ENCODE results near the gene LSAMP. TPM values are rescaled to one million over a fixed set of nuclear protein-coding genes. Genes with fewer than 3 reads are reported as not detected.
A peak's percentile ranks its signal among the peaks of the same experiment; 100 is the strongest.

Gene LSAMP
- total and polyA plus RNA-seq, 2 of the 4 experiments (the other 2 are of a cell fraction) = 7.9 to 8.0 TPM

GRCh38 chr3:116399701-116400226 lies 45.5 kb downstream of the LSAMP start:
- WGBS, 2 experiments (ENCODE audit: extremely low coverage in 2 of 2, insufficient read length in 1 of 2) = no CpG with 5 or more reads among the region's 2 CpGs
- peaks cover 5% of the 10 kb centered on the region; the same call in 1 of the 2 replicates for H3K4me1 ChIP-seq (ENCODE audit: control insufficient read depth, insufficient read depth, low read length)
- no TSS peak for BruUV-seq (replicated peaks)
- POLR2A ChIA-PET (ENCODE audit: unreplicated experiment) = no interaction called here
- H4K91ac ChIP-seq (ENCODE audit: insufficient read depth, low read depth, low read length) = no peak overlapping the region
- H4K20me1 ChIP-seq (ENCODE audit: insufficient read depth, low read length) = no peaks in the 10 kb centered on the region
- intact Hi-C loops (cut with micrococcal nuclease) (no loop called here), in situ Hi-C loops (cut with MboI; ENCODE audit: low sequenced_read_pairs) (no loop called here), dilution Hi-C loops (cut with HindIII; ENCODE audit: low sequenced_read_pairs, unreplicated experiment) (no loop called here)
- no peaks in the 10 kb centered on the region for H3K36me3 ChIP-seq (ENCODE audit: control insufficient read depth, insufficient read depth, low read length)
- peak; percentile 95 for ATAC-seq (ENCODE audit: low read depth)
- no peak for TF ChIP-seq CHD1 (IDR thresholded peaks at IDR 0.05; ENCODE audit: low read depth, low read length)
- TF ChIP-seq SMC3 (IDR thresholded peaks at IDR 0.05; ENCODE audit: low read depth, low read length) = no peak
- no peak; the same call in 1 of the 2 replicates for TF ChIP-seq FOS (IDR thresholded peaks at IDR 0.05; ENCODE audit: low read depth, low read length)
- TF ChIP-seq MXI1 (IDR thresholded peaks at IDR 0.05; ENCODE audit: borderline replicate concordance, low read depth, low read length) = no peak
- no peak for TF ChIP-seq ELK1 (IDR thresholded peaks at IDR 0.05; ENCODE audit: borderline replicate concordance, low read depth, low read length)
- no peak for TF ChIP-seq CEBPB (IDR thresholded peaks at IDR 0.05; ENCODE audit: low read depth, low read length)
- TF ChIP-seq RAD21 (IDR thresholded peaks at IDR 0.05; ENCODE audit: low read length) = no peak
- TF ChIP-seq BHLHE40 (IDR thresholded peaks at IDR 0.05; ENCODE audit: low read depth, low read length) = no peak
- TF ChIP-seq NFE2L2 (IDR thresholded peaks at IDR 0.05; ENCODE audit: low read depth, low read length) = no peak
- no peak for TF ChIP-seq MAFK (IDR thresholded peaks at IDR 0.05; ENCODE audit: low read depth, low read length)
- TF ChIP-seq USF2 (IDR thresholded peaks at IDR 0.05; ENCODE audit: low read depth, low read length) = no peak
- TF ChIP-seq RFX5 (IDR thresholded peaks at IDR 0.05; ENCODE audit: low read depth, low read length) = no peak
- TF ChIP-seq RCOR1 (IDR thresholded peaks at IDR 0.05; ENCODE audit: insufficient replicate concordance, low read length) = no peak
- H3K18ac ChIP-seq (ENCODE audit: low read depth, low read length) = no peak overlapping the region; the same call in 1 of the 2 replicates
- no peak overlapping the region for H4K5ac ChIP-seq (ENCODE audit: low read depth, low read length)
- H3K56ac ChIP-seq (ENCODE audit: extremely low read depth, insufficient read depth, low read length) = no peak overlapping the region
- peak overlapping the region; percentile 36 for H2BK120ac ChIP-seq (ENCODE audit: low read depth, low read length)
- H3K23ac ChIP-seq (ENCODE audit: low read depth, low read length) = no peak overlapping the region
- H2AK9ac ChIP-seq (replicated peaks; ENCODE audit: low read depth, low read length, poor library complexity) = no peak overlapping the region
- H3K4me3 ChIP-seq (ENCODE audit: insufficient read depth, low read depth, low read length) = no peak overlapping the region
- no peak overlapping the region for H3K4ac ChIP-seq (ENCODE audit: low read depth, low read length)
- peak overlapping the region; percentile 31; the same call in 1 of the 2 replicates for H2BK20ac ChIP-seq (ENCODE audit: low read depth, low read length)
- no peak overlapping the region for H3K14ac ChIP-seq (replicated peaks; ENCODE audit: low read depth, low read length)
- H3K9me1 ChIP-seq (ENCODE audit: insufficient read depth, low read length) = no peaks in the 10 kb centered on the region
- H2AFZ ChIP-seq (replicated peaks; ENCODE audit: low read length, poor library complexity) = no peak overlapping the region
- no peak overlapping the region for H2BK15ac ChIP-seq (ENCODE audit: low read depth, low read length)
- peak; percentile 51 for DNase-seq
- CTCF ChIA-PET = no interaction called here
- no peaks in the 10 kb centered on the region for H3K9me3 ChIP-seq (ENCODE audit: control insufficient read depth, insufficient read depth, low read length)
- no peaks in the 10 kb centered on the region for H3K27me3 ChIP-seq (ENCODE audit: control insufficient read depth, insufficient read depth, low read length)
- H2AK5ac ChIP-seq (ENCODE audit: low read depth, low read length) = no peak overlapping the region
- H3K27ac ChIP-seq (ENCODE audit: insufficient read depth, low read length) = peak overlapping the region; percentile 59; the same call in 1 of the 2 replicates
- H2BK5ac ChIP-seq (ENCODE audit: low read depth, low read length, poor library complexity, severe bottlenecking) = peak overlapping the region; percentile 24
- no peaks in the 10 kb centered on the region for H3K79me1 ChIP-seq (ENCODE audit: low read depth in 1 of 2, low read length in 2 of 2)
- H3K9ac ChIP-seq (ENCODE audit: low read depth, low read length) = no peak overlapping the region
- H3K4me2 ChIP-seq (ENCODE audit: low read depth, low read length) = peak overlapping the region; percentile 36; the same call in 1 of the 2 replicates
- H4K8ac ChIP-seq (ENCODE audit: low read depth in 2 of 2, low read length in 2 of 2) = no peak overlapping the region
